Ishikawa (cell line): ENCODE measurements around the gene AKR7A2.
A peak's percentile ranks its signal among the peaks of the same experiment; 100 is the strongest.

Source experiments
- CEBPB ChIP-seq: IDR thresholded peaks from 2 replicates; pipeline ENCODE4 v1.6.1; 2012
- CREB1 ChIP-seq: IDR thresholded peaks from 2 replicates; pipeline ENCODE4 v1.6.1; 2012; ENCODE audit warnings: low read depth
- EGR1 ChIP-seq: IDR thresholded peaks from 2 replicates; pipeline ENCODE4 v1.6.1; 2012
- EP300 ChIP-seq: IDR thresholded peaks from 2 replicates; pipeline ENCODE4 v1.6.1; 2012; ENCODE audit warnings: borderline replicate concordance
- FOXM1 ChIP-seq: IDR thresholded peaks from 2 replicates; pipeline ENCODE4 v1.6.1; 2012; ENCODE audit warnings: low read depth, borderline replicate concordance
- MAX ChIP-seq: IDR thresholded peaks from 2 replicates; pipeline ENCODE4 v1.6.1; 2012
- NFIC ChIP-seq: IDR thresholded peaks from 2 replicates; pipeline ENCODE4 v1.6.1; 2012
- RAD21 ChIP-seq: IDR thresholded peaks from 2 replicates; pipeline ENCODE4 v1.6.1; 2012; ENCODE audit warnings: low read depth
- REST ChIP-seq: IDR thresholded peaks from 2 replicates; pipeline ENCODE4 v1.6.1; 2012; ENCODE audit warnings: low read depth, mild to moderate bottlenecking
- TAF1 ChIP-seq: IDR thresholded peaks from 2 replicates; pipeline ENCODE4 v1.6.1; 2012; ENCODE audit warnings: low read depth, mild to moderate bottlenecking
- TCF12 ChIP-seq: IDR thresholded peaks from 2 replicates; pipeline ENCODE4 v1.6.1; 2012; ENCODE audit warnings: low read depth
- TEAD4 ChIP-seq: IDR thresholded peaks from 2 replicates; pipeline ENCODE4 v1.6.1; 2012
- USF1 ChIP-seq: IDR thresholded peaks from 2 replicates; pipeline ENCODE4 v1.6.1; 2012
- YY1 ChIP-seq: IDR thresholded peaks from 2 replicates; pipeline ENCODE4 v1.6.1; 2012; ENCODE audit warnings: low read depth
- ZBTB7A ChIP-seq: IDR thresholded peaks from 2 replicates; pipeline ENCODE4 v1.6.1; 2012; ENCODE audit warnings: low read depth

AKR7A2 gene

GRCh38 chr1:19359357-19359756 is 47.4 kb upstream of the AKR7A2 start:
- TF ChIP-seq TCF12: no peak
- TF ChIP-seq MAX: no peak
- TF ChIP-seq TAF1: no peak
- no peak for TF ChIP-seq CEBPB
- TF ChIP-seq REST: no peak
- TF ChIP-seq USF1: no peak
- TF ChIP-seq TEAD4: no peak
- no peak for TF ChIP-seq NFIC
- TF ChIP-seq FOXM1: no peak
- TF ChIP-seq CREB1: no peak
- no peak for TF ChIP-seq YY1
- no peak for TF ChIP-seq RAD21
- no peak for TF ChIP-seq ZBTB7A
- TF ChIP-seq EP300: no peak
- no peak for TF ChIP-seq EGR1

GRCh38 chr1:19358710-19359109 is 46.8 kb upstream of the AKR7A2 start:
- no peak for TF ChIP-seq NFIC

GRCh38 chr1:19357299-19357986 is 45.5 kb upstream of the AKR7A2 start:
- TF ChIP-seq REST: no peak
- no peak for TF ChIP-seq FOXM1
- no peak for TF ChIP-seq CREB1
- no peak for TF ChIP-seq ZBTB7A
- TF ChIP-seq EGR1: no peak
- no peak for TF ChIP-seq RAD21
- no peak for TF ChIP-seq TAF1
- TF ChIP-seq CEBPB: no peak
- no peak for TF ChIP-seq YY1
- no peak for TF ChIP-seq MAX
- no peak for TF ChIP-seq EP300
- no peak for TF ChIP-seq USF1
- TF ChIP-seq NFIC: no peak
- TF ChIP-seq TCF12: no peak
- no peak for TF ChIP-seq TEAD4

GRCh38 chr1:19356266-19356665 is 44.3 kb upstream of the AKR7A2 start:
- TF ChIP-seq CREB1: no peak
- no peak for TF ChIP-seq YY1
- peak; percentile 44 for TF ChIP-seq TEAD4
- peak; percentile 96 for TF ChIP-seq NFIC
- peak; percentile 92 for TF ChIP-seq TCF12
- TF ChIP-seq EP300: peak; percentile 90
- TF ChIP-seq REST: peak; percentile 63
- TF ChIP-seq FOXM1: peak; percentile 78; the same call in 1 of the 2 replicates

GRCh38 chr1:19354531-19354981 is 42.6 kb upstream of the AKR7A2 start:
- TF ChIP-seq ZBTB7A: no peak
- no peak for TF ChIP-seq YY1
- peak; percentile 90 for TF ChIP-seq FOXM1
- TF ChIP-seq TCF12: peak; percentile 95
- no peak for TF ChIP-seq CREB1
- TF ChIP-seq EP300: peak; percentile 95
- 0 out of 2 replicates have a peak, but pooled peaks have one; percentile 68 for TF ChIP-seq TEAD4
- peak; percentile 80; the same call in 1 of the 2 replicates for TF ChIP-seq NFIC
